A204.1 (cell line): Measurements from ENCODE around the gene SCN11A.
"Not testable (repeated sequence)": the region's sequence is repeated elsewhere in the genome, so short reads cannot be mapped to it uniquely, and the experiment has no call there.

Experiments
- FAIRE-seq: peaks from 2 replicates; lab custom pipeline; 2012; peaks lifted over from hg19 to GRCh38; lab: Jason Lieb, UNC

The SCN11A gene

GRCh38 chr3:39065197-39065596 lies 13.5 kb upstream of the SCN11A start:
- no peak for FAIRE-seq

- no peak for FAIRE-seq
Measured at GRCh38 chr3:39064646-39065045, 12.9 kb upstream of the SCN11A start.

GRCh38 chr3:39063143-39063542 lies 11.4 kb upstream of the SCN11A start:
- FAIRE-seq = no peak

- FAIRE-seq = no peak
Measured at GRCh38 chr3:39062180-39062579, 10.4 kb upstream of the SCN11A start.

- not testable (repeated sequence) for FAIRE-seq
Measured at GRCh38 chr3:39061228-39061627, 9.5 kb upstream of the SCN11A start.

- FAIRE-seq = no peak
Measured at GRCh38 chr3:39056151-39056550, 4.4 kb upstream of the SCN11A start.

GRCh38 chr3:39053696-39054095 lies 2.0 kb upstream of the SCN11A start:
- FAIRE-seq = no peak

GRCh38 chr3:39052583-39052982 lies 839 bp upstream of the SCN11A start:
- FAIRE-seq = no peak

- no peak for FAIRE-seq
Measured at GRCh38 chr3:39050029-39050428, 1.7 kb downstream of the SCN11A start.

GRCh38 chr3:39038165-39038564 lies 13.6 kb downstream of the SCN11A start:
- no peak for FAIRE-seq

- FAIRE-seq = no peak
Measured at GRCh38 chr3:39029556-39029955, 22.2 kb downstream of the SCN11A start.

- no peak for FAIRE-seq
Measured at GRCh38 chr3:39028546-39028945, 23.2 kb downstream of the SCN11A start.

GRCh38 chr3:39025222-39025970 lies 26.3 kb downstream of the SCN11A start:
- FAIRE-seq = no peak

GRCh38 chr3:39024497-39024896 lies 27.2 kb downstream of the SCN11A start:
- FAIRE-seq = no peak

GRCh38 chr3:39022286-39022630 lies 29.5 kb downstream of the SCN11A start:
- no peak for FAIRE-seq

- FAIRE-seq = no peak
Measured at GRCh38 chr3:39021465-39022285, 30.1 kb downstream of the SCN11A start.

GRCh38 chr3:39021029-39021428 lies 30.7 kb downstream of the SCN11A start:
- no peak for FAIRE-seq

- FAIRE-seq = no peak
Measured at GRCh38 chr3:39019299-39019698, 32.4 kb downstream of the SCN11A start.

GRCh38 chr3:39015418-39015817 lies 36.3 kb downstream of the SCN11A start:
- FAIRE-seq = no peak

GRCh38 chr3:39013921-39014509 lies 37.7 kb downstream of the SCN11A start:
- FAIRE-seq = no peak

GRCh38 chr3:39013289-39013688 lies 38.5 kb downstream of the SCN11A start:
- no peak for FAIRE-seq

GRCh38 chr3:39011191-39011736 lies 40.5 kb downstream of the SCN11A start:
- no peak for FAIRE-seq

GRCh38 chr3:39005295-39005694 lies 46.4 kb downstream of the SCN11A start:
- FAIRE-seq = no peak
